ENCODE data around the gene RPP25L. TPM values are rescaled to one million over a fixed set of nuclear protein-coding genes. Genes with fewer than 3 reads are reported as not detected.

RPP25L gene
- total RNA-seq, 2 donors from 2014 or later = 19.3 to 22.4 TPM

GRCh38 chr9:34592895-34593601 lies 18.8 kb downstream of the RPP25L start:
- Histone ChIP-seq H3K9me3 (ENCODE audit: control insufficient read depth, low read length) (no peaks in the 10 kb centered on the region), H3K36me3 (ENCODE audit: control insufficient read depth, insufficient read depth, low read length) (no peaks in the 10 kb centered on the region), H3K9ac (ENCODE audit: extremely low read depth, low read length, poor library complexity, severe bottlenecking) (no peak overlapping the region), H3K27ac (ENCODE audit: low read depth, low read length) (no peak overlapping the region), H3K27me3 (ENCODE audit: control insufficient read depth, insufficient read depth, low read length, poor library complexity, severe bottlenecking) (peaks cover 74% of the 10 kb centered on the region), H3K4me3 (ENCODE audit: low read length) (no peak overlapping the region), H3K4me1 (ENCODE audit: control insufficient read depth, insufficient read depth, low read length) (peaks cover 7% of the 10 kb centered on the region)
- DNase-seq = peak; percentile 76
- H3K4me3 Mint-ChIP-seq = no peak overlapping the region
- peaks cover 74% of the 10 kb centered on the region for H3K27me3 Mint-ChIP-seq (ENCODE audit: insufficient read depth)
- 34% methylated on average over 26 of the region's 26 CpGs; no CpG with 5 or more reads in 1 of the 2 experiments for WGBS, 2 experiments (ENCODE audit: insufficient coverage in 1 of 2, insufficient read length in 1 of 2)
- no peak for TF ChIP-seq CTCF (conservative IDR thresholded peaks at IDR 0.05)
- H3K27ac Mint-ChIP-seq = no peak overlapping the region
- no peaks in the 10 kb centered on the region for H3K36me3 Mint-ChIP-seq (ENCODE audit: low read depth)
- peaks cover 14% of the 10 kb centered on the region for H3K4me1 Mint-ChIP-seq
- no peaks in the 10 kb centered on the region for H3K9me3 Mint-ChIP-seq

GRCh38 chr9:34591917-34592866 lies 19.7 kb downstream of the RPP25L start:
- Histone ChIP-seq H3K4me1 (ENCODE audit: control insufficient read depth, insufficient read depth, low read length) (peaks cover 7% of the 10 kb centered on the region), H3K4me3 (ENCODE audit: low read length) (no peak overlapping the region), H3K27ac (ENCODE audit: low read depth, low read length) (no peak overlapping the region), H3K9me3 (ENCODE audit: control insufficient read depth, low read length) (no peaks in the 10 kb centered on the region), H3K36me3 (ENCODE audit: control insufficient read depth, insufficient read depth, low read length) (no peaks in the 10 kb centered on the region), H3K9ac (ENCODE audit: extremely low read depth, low read length, poor library complexity, severe bottlenecking) (no peak overlapping the region), H3K27me3 (ENCODE audit: control insufficient read depth, insufficient read depth, low read length, poor library complexity, severe bottlenecking) (peaks cover 80% of the 10 kb centered on the region)
- no peak for DNase-seq
- H3K4me3 Mint-ChIP-seq = no peak overlapping the region
- H3K36me3 Mint-ChIP-seq (ENCODE audit: low read depth) = no peaks in the 10 kb centered on the region
- TF ChIP-seq CTCF (conservative IDR thresholded peaks at IDR 0.05) = peak; percentile 13
- no peaks in the 10 kb centered on the region for H3K9me3 Mint-ChIP-seq
- peaks cover 15% of the 10 kb centered on the region for H3K4me1 Mint-ChIP-seq
- peaks cover 83% of the 10 kb centered on the region for H3K27me3 Mint-ChIP-seq (ENCODE audit: insufficient read depth)
- 40 to 49% methylated on average over 4 to 16 of the region's 16 CpGs for WGBS, 2 experiments (ENCODE audit: insufficient coverage in 1 of 2, insufficient read length in 1 of 2)
- no peak overlapping the region for H3K27ac Mint-ChIP-seq

GRCh38 chr9:34591248-34591916 lies 20.5 kb downstream of the RPP25L start:
- Histone ChIP-seq H3K27me3 (ENCODE audit: control insufficient read depth, insufficient read depth, low read length, poor library complexity, severe bottlenecking) (peaks cover 83% of the 10 kb centered on the region), H3K9me3 (ENCODE audit: control insufficient read depth, low read length) (no peaks in the 10 kb centered on the region), H3K4me3 (ENCODE audit: low read length) (peak overlapping the region; percentile 64), H3K4me1 (ENCODE audit: control insufficient read depth, insufficient read depth, low read length) (peaks cover 7% of the 10 kb centered on the region), H3K9ac (ENCODE audit: extremely low read depth, low read length, poor library complexity, severe bottlenecking) (no peak overlapping the region), H3K36me3 (ENCODE audit: control insufficient read depth, insufficient read depth, low read length) (no peaks in the 10 kb centered on the region), H3K27ac (ENCODE audit: low read depth, low read length) (no peak overlapping the region)
- Mint-ChIP-seq H3K36me3 (ENCODE audit: low read depth) (no peaks in the 10 kb centered on the region), H3K9me3 (no peaks in the 10 kb centered on the region), H3K27ac (no peak overlapping the region), H3K4me3 (no peak overlapping the region), H3K27me3 (ENCODE audit: insufficient read depth) (peaks cover 87% of the 10 kb centered on the region), H3K4me1 (peaks cover 19% of the 10 kb centered on the region)
- TF ChIP-seq CTCF (conservative IDR thresholded peaks at IDR 0.05) = peak; percentile 97
- WGBS, 2 experiments (ENCODE audit: insufficient coverage in 1 of 2, insufficient read length in 1 of 2) = 3 to 8% methylated on average over 17 to 60 of the region's 60 CpGs
- DNase-seq = peak; percentile 97
